A549 (cell line): ENCODE measurements around the gene PLD3.

ENCODE experiments used
- CHD4 ChIP-seq: fragments of 200-600 bp; sonication (generic); IDR thresholded peaks from 2 replicates; pipeline ENCODE4 v1.6.1; 2016; ENCODE audit warnings: antibody characterized with exemption, mild to moderate bottlenecking, borderline replicate concordance
- FOSB ChIP-seq: fragments of 250-450 bp; sonication (Bioruptor Pico); IDR thresholded peaks from 2 replicates; pipeline ENCODE4 v1.5.0; 2020; ENCODE audit warnings: mild to moderate bottlenecking, moderate library complexity
- HDAC2 ChIP-seq: fragments of 200-600 bp; sonication (generic); IDR thresholded peaks from 2 replicates; pipeline ENCODE4 v1.6.1; 2016
- MAX ChIP-seq: IDR thresholded peaks from 2 replicates; pipeline ENCODE4 v1.6.1; 2012
- MYC ChIP-seq: IDR thresholded peaks from 2 replicates; pipeline ENCODE4 v1.6.1; 2012; ENCODE audit warnings: mild to moderate bottlenecking, inconsistent platforms, low read length, improper control_type of control experiment, borderline replicate concordance
- POLR2A ChIP-seq: IDR thresholded peaks from 2 replicates; pipeline ENCODE4 v1.6.1; 2012; ENCODE audit warnings: mild to moderate bottlenecking, low read length
- POLR2AphosphoS2 ChIP-seq: conservative IDR thresholded peaks from 2 replicates; pipeline ENCODE4 v1.6.1; 2012; ENCODE audit warnings: low read length, improper control_type of control experiment, inconsistent platforms
- TP53 ChIP-seq: fragments of 250-450 bp; sonication (Bioruptor Pico); IDR thresholded peaks from 2 replicates; pipeline ENCODE4 v1.5.0; 2021; ENCODE audit warnings: mild to moderate bottlenecking, moderate library complexity
- USF2 ChIP-seq: fragments of 450-650 bp; IDR thresholded peaks from 2 replicates; pipeline ENCODE4 v1.6.1; 2014; ENCODE audit warnings: antibody characterized with exemption
- TF ChIP-seq, protein P1 (sequence below): fragments of >200 bp; sonication (Bioruptor Twin); formaldehyde crosslinking; IDR thresholded peaks from 3 replicates; pipeline ENCODE4 v1.5.1; 2016
- TF ChIP-seq, protein P2 (sequence below): fragments of 250-450 bp; sonication (Bioruptor Pico); IDR thresholded peaks from 2 replicates; pipeline ENCODE4 v1.5.0; 2021; ENCODE audit warnings: mild to moderate bottlenecking, moderate library complexity, borderline replicate concordance

- TF ChIP-seq POLR2A (no peak), TP53 (no peak), MYC (no peak), FOSB (CRISPR knock-in tag) (no peak), HDAC2 (no peak), USF2 (no peak), POLR2AphosphoS2 (no peak), CHD4 (no peak), MAX (no peak)
- TF ChIP-seq, protein P1, sequence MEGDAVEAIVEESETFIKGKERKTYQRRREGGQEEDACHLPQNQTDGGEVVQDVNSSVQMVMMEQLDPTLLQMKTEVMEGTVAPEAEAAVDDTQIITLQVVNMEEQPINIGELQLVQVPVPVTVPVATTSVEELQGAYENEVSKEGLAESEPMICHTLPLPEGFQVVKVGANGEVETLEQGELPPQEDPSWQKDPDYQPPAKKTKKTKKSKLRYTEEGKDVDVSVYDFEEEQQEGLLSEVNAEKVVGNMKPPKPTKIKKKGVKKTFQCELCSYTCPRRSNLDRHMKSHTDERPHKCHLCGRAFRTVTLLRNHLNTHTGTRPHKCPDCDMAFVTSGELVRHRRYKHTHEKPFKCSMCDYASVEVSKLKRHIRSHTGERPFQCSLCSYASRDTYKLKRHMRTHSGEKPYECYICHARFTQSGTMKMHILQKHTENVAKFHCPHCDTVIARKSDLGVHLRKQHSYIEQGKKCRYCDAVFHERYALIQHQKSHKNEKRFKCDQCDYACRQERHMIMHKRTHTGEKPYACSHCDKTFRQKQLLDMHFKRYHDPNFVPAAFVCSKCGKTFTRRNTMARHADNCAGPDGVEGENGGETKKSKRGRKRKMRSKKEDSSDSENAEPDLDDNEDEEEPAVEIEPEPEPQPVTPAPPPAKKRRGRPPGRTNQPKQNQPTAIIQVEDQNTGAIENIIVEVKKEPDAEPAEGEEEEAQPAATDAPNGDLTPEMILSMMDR, result no peak
- TF ChIP-seq, protein P2, sequence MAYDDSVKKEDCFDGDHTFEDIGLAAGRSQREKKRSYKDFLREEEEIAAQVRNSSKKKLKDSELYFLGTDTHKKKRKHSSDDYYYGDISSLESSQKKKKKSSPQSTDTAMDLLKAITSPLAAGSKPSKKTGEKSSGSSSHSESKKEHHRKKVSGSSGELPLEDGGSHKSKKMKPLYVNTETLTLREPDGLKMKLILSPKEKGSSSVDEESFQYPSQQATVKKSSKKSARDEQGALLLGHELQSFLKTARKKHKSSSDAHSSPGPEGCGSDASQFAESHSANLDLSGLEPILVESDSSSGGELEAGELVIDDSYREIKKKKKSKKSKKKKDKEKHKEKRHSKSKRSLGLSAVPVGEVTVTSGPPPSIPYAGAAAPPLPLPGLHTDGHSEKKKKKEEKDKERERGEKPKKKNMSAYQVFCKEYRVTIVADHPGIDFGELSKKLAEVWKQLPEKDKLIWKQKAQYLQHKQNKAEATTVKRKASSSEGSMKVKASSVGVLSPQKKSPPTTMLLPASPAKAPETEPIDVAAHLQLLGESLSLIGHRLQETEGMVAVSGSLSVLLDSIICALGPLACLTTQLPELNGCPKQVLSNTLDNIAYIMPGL (CRISPR knock-in tag), result no peak
Observed at GRCh38 chr19:40365010-40365409, 16.5 kb downstream of the PLD3 start.
